HEK293T (cell line): ENCODE measurements around the gene BCOR.

Experiments
- FOXM1 ChIP-seq: fragments of 450-650 bp; IDR thresholded peaks from 2 replicates; pipeline ENCODE4 v1.6.1; 2017; ENCODE audit warnings: mild to moderate bottlenecking, borderline replicate concordance
- HDGF ChIP-seq: fragments of 450-650 bp; IDR thresholded peaks from 2 replicates; pipeline ENCODE4 v1.6.1; 2017; ENCODE audit warnings: antibody characterized with exemption, borderline replicate concordance
- NFRKB ChIP-seq: fragments of 450-650 bp; IDR thresholded peaks from 2 replicates; pipeline ENCODE4 v1.6.1; 2016; ENCODE audit warnings: mild to moderate bottlenecking, moderate library complexity
- SP1 ChIP-seq: fragments of 450-650 bp; IDR thresholded peaks from 2 replicates; pipeline ENCODE4 v1.6.1; 2017
- ZNF384 ChIP-seq: fragments of 450-650 bp; IDR thresholded peaks from 2 replicates; pipeline ENCODE4 v1.6.1; 2016
- TF ChIP-seq, protein P1 (sequence below): fragments of 450-650 bp; IDR thresholded peaks from 2 replicates; pipeline ENCODE4 v1.6.1; 2016

GRCh38 chrX:40111868-40112267 lies 14.1 kb upstream of the BCOR start:
- TF ChIP-seq HDGF (no peak), SP1 (no peak), FOXM1 (no peak), ZNF384 (no peak), NFRKB (no peak)
- TF ChIP-seq, protein P1, sequence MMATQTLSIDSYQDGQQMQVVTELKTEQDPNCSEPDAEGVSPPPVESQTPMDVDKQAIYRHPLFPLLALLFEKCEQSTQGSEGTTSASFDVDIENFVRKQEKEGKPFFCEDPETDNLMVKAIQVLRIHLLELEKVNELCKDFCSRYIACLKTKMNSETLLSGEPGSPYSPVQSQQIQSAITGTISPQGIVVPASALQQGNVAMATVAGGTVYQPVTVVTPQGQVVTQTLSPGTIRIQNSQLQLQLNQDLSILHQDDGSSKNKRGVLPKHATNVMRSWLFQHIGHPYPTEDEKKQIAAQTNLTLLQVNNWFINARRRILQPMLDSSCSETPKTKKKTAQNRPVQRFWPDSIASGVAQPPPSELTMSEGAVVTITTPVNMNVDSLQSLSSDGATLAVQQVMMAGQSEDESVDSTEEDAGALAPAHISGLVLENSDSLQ = no peak
